ENCODE data around the gene MGMT. TPM values are rescaled to one million over a fixed set of nuclear protein-coding genes. Genes with fewer than 3 reads are reported as not detected.
A peak's percentile ranks its signal among the peaks of the same experiment; 100 is the strongest.

Gene MGMT
- total RNA-seq, 1 donor from 2014 or later = 20.8 TPM

GRCh38 chr10:129546106-129546505, 79.1 kb downstream of the MGMT start:
- H3K27me3 Mint-ChIP-seq (ENCODE audit: unreplicated experiment) = no peaks in the 10 kb centered on the region
- H3K4me1 Mint-ChIP-seq (ENCODE audit: unreplicated experiment) = peaks cover 8% of the 10 kb centered on the region
- H3K4me3 Mint-ChIP-seq (ENCODE audit: unreplicated experiment) = no peak overlapping the region
- TF ChIP-seq CTCF (IDR thresholded peaks at IDR 0.05) = no peak
- DNase-seq (ENCODE audit: extremely low spot score, unreplicated experiment) = peak; percentile 81
- no peaks in the 10 kb centered on the region for H3K36me3 Mint-ChIP-seq (ENCODE audit: unreplicated experiment)
- no peaks in the 10 kb centered on the region for H3K9me3 Mint-ChIP-seq (ENCODE audit: unreplicated experiment)
- H3K27ac Mint-ChIP-seq (ENCODE audit: unreplicated experiment) = no peak overlapping the region

DNA sequence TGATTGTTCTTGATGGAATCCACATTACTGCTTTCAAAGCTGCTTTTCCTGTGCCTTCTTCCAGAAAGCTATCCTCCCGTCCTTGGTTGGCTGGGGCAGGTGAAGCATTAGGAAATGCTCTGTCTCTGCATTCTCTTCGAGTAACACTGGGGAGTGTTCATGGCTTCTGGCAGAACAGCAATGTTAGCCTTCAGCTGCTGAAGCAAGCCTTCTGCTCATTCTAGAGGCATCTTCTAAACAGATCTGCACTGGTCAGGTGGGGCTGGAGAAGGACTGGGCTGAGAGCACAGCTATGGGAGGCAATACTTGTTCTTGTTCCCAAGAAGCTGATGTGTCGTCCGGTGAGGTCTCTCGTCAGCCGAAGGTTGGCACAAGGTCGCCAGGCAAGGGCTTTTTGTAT, 80.6 kb downstream of the MGMT start:
- no peak for TF ChIP-seq CTCF (IDR thresholded peaks at IDR 0.05)
- H3K27me3 Mint-ChIP-seq (ENCODE audit: unreplicated experiment) = no peaks in the 10 kb centered on the region
- no peaks in the 10 kb centered on the region for H3K9me3 Mint-ChIP-seq (ENCODE audit: unreplicated experiment)
- no peak overlapping the region for H3K27ac Mint-ChIP-seq (ENCODE audit: unreplicated experiment)
- no peak overlapping the region for H3K4me3 Mint-ChIP-seq (ENCODE audit: unreplicated experiment)
- H3K4me1 Mint-ChIP-seq (ENCODE audit: unreplicated experiment) = peaks cover 3% of the 10 kb centered on the region
- no peaks in the 10 kb centered on the region for H3K36me3 Mint-ChIP-seq (ENCODE audit: unreplicated experiment)
- peak; percentile 63 for DNase-seq (ENCODE audit: extremely low spot score, unreplicated experiment)

- no peaks in the 10 kb centered on the region for H3K36me3 Mint-ChIP-seq (ENCODE audit: unreplicated experiment)
- H3K27ac Mint-ChIP-seq (ENCODE audit: unreplicated experiment) = no peak overlapping the region
- H3K4me1 Mint-ChIP-seq (ENCODE audit: unreplicated experiment) = peaks cover 3% of the 10 kb centered on the region
- no peak for TF ChIP-seq CTCF (IDR thresholded peaks at IDR 0.05)
- no peak overlapping the region for H3K4me3 Mint-ChIP-seq (ENCODE audit: unreplicated experiment)
- peak; percentile 77 for DNase-seq (ENCODE audit: extremely low spot score, unreplicated experiment)
- H3K27me3 Mint-ChIP-seq (ENCODE audit: unreplicated experiment) = no peaks in the 10 kb centered on the region
- no peaks in the 10 kb centered on the region for H3K9me3 Mint-ChIP-seq (ENCODE audit: unreplicated experiment)
These were observed 81.6 kb downstream of the MGMT start for GRCh38 chr10:129548600-129548999.

DNA sequence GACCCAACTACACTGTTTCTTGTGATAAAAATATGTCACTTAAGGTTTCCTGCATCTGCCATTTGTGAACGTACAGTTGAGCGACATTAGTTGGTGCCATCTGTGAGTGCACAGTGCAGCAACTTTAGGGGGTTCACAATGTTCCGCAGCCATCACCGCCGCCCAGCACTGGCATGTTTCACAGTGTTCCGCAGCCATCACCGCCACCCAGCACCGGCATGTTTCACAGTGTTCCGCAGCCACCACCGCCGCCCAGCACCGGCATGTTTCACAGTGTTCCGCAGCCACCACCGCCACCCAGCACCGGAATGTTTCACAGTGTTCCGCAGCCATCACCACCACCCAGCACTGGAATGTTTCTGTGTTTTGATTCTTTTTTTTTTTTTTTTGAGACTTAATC, 83.0 kb downstream of the MGMT start:
- Mint-ChIP-seq H3K4me3 (ENCODE audit: unreplicated experiment) (no peak overlapping the region), H3K27ac (ENCODE audit: unreplicated experiment) (no peak overlapping the region), H3K4me1 (ENCODE audit: unreplicated experiment) (peaks cover 3% of the 10 kb centered on the region), H3K9me3 (ENCODE audit: unreplicated experiment) (no peaks in the 10 kb centered on the region), H3K36me3 (ENCODE audit: unreplicated experiment) (no peaks in the 10 kb centered on the region), H3K27me3 (ENCODE audit: unreplicated experiment) (no peaks in the 10 kb centered on the region)
- no peak for TF ChIP-seq CTCF (IDR thresholded peaks at IDR 0.05)
- peak; percentile 75 for DNase-seq (ENCODE audit: extremely low spot score, unreplicated experiment)

DNA sequence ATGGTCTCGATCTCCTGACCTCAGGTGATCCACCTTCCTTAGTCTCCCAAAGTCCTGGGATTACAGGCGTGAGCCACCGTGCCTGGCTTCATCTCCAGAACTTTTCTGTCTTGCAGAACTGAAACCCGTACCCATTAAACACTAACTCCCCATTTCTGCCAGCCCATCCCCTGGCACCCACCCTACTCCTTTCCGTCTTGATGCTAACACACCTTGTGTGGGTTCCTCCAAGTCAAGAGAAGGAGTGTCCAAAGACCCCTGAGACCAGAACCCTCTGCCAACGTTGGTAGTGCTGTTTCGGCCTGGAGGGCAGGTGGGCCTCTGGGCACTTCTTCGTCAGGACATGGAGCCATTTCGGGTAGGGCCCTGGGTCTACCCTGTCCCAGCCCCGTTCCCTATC, 83.6 kb downstream of the MGMT start:
- no peaks in the 10 kb centered on the region for H3K36me3 Mint-ChIP-seq (ENCODE audit: unreplicated experiment)
- DNase-seq (ENCODE audit: extremely low spot score, unreplicated experiment) = peak; percentile 57
- no peaks in the 10 kb centered on the region for H3K27me3 Mint-ChIP-seq (ENCODE audit: unreplicated experiment)
- peaks cover 3% of the 10 kb centered on the region for H3K4me1 Mint-ChIP-seq (ENCODE audit: unreplicated experiment)
- H3K9me3 Mint-ChIP-seq (ENCODE audit: unreplicated experiment) = no peaks in the 10 kb centered on the region
- H3K27ac Mint-ChIP-seq (ENCODE audit: unreplicated experiment) = no peak overlapping the region
- H3K4me3 Mint-ChIP-seq (ENCODE audit: unreplicated experiment) = no peak overlapping the region
- TF ChIP-seq CTCF (IDR thresholded peaks at IDR 0.05) = no peak
